Measurements from ENCODE around the gene NPC2.

Gene NPC2

GRCh38 chr14:74514471-74514941 is 21.4 kb upstream of the NPC2 start:
- in situ Hi-C loops (cut with HindIII; ENCODE audit: low sequenced_read_pairs): no loop called here
- H3K4me3 ChIP-seq (ENCODE audit: low read depth, low read length): no peak overlapping the region
- peak; percentile 97 for DNase-seq (ENCODE audit: low read depth, low spot score)
- TF ChIP-seq CTCF (IDR thresholded peaks at IDR 0.05; ENCODE audit: low read depth, low read length): no peak

- no peak for DNase-seq (ENCODE audit: low read depth, low spot score)
- no peak for TF ChIP-seq CTCF (IDR thresholded peaks at IDR 0.05; ENCODE audit: low read depth, low read length)
- no peak overlapping the region for H3K4me3 ChIP-seq (ENCODE audit: low read depth, low read length)
- in situ Hi-C loops (cut with HindIII; ENCODE audit: low sequenced_read_pairs): no loop called here
Observed at GRCh38 chr14:74511966-74512830, 19.1 kb upstream of the NPC2 start.

DNA sequence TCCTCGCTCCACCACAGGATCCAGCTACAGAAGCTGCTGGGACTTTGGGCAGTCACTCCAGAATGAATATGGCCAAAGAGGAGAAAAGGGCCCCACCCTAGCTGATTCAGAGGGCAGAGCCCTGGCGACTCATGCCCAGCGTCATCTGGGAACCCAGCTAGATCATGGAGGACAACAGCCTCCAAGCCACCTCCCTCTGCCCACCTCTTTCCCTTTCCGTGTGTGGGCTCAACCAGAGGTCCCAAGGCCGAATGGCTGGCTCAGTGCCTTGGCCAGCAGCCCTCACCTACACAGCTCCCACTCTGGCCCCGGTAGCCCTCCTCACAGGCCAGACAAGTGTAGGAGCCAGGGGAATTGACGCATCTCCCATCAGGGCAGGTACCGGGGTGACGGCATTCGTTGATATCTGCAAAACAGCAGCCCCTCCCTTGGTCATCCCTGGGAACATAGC is 17.9 kb upstream of the NPC2 start:
- in situ Hi-C loops (cut with HindIII; ENCODE audit: low sequenced_read_pairs): no loop called here
- DNase-seq (ENCODE audit: low read depth, low spot score): peak; percentile 64
- no peak overlapping the region for H3K4me3 ChIP-seq (ENCODE audit: low read depth, low read length)
- TF ChIP-seq CTCF (IDR thresholded peaks at IDR 0.05; ENCODE audit: low read depth, low read length): no peak

DNA sequence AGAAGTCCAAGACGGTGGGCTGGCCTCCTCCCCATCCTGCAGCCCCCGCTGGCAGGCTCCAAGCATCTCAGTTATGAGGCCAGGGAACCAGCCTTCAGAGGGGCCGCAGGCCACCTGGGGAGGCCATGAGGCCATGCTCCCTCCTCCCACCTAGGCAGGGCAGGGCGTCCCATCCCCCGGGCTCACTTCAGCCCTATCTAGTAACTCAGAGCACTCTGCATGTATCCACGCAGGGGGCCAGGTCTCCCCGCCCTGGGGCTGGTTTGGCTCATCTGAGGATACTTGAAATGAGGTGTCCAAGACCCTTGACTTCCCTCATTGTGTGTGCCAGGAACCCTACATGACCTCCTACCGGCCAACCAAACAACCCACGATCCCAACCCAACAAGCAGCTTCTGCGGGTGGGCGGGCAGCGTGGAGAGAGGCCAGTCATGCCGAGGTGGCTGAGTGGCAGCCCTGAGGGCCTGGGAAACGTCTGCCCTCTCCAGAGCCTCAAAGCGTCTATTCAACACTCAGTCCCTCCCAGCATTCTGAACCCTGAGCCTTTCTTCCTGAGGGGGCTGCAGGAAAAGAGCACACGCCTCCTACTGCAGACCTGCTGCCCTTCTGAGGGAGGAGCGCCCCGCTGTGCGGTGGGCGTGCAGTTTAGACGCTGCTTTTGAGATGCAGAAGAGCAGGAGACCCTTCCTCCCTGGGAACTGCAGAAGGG is 17.3 kb upstream of the NPC2 start:
- peak; percentile 56 for DNase-seq (ENCODE audit: low read depth, low spot score)
- in situ Hi-C loops (cut with HindIII; ENCODE audit: low sequenced_read_pairs): no loop called here
- no peak for TF ChIP-seq CTCF (IDR thresholded peaks at IDR 0.05; ENCODE audit: low read depth, low read length)
- H3K4me3 ChIP-seq (ENCODE audit: low read depth, low read length): no peak overlapping the region

- H3K4me3 ChIP-seq (ENCODE audit: low read depth, low read length): no peak overlapping the region
- in situ Hi-C loops (cut with HindIII; ENCODE audit: low sequenced_read_pairs): no loop called here
- no peak for TF ChIP-seq CTCF (IDR thresholded peaks at IDR 0.05; ENCODE audit: low read depth, low read length)
- no peak for DNase-seq (ENCODE audit: low read depth, low spot score)
Observed at GRCh38 chr14:74509587-74510222, 16.6 kb upstream of the NPC2 start.

DNA sequence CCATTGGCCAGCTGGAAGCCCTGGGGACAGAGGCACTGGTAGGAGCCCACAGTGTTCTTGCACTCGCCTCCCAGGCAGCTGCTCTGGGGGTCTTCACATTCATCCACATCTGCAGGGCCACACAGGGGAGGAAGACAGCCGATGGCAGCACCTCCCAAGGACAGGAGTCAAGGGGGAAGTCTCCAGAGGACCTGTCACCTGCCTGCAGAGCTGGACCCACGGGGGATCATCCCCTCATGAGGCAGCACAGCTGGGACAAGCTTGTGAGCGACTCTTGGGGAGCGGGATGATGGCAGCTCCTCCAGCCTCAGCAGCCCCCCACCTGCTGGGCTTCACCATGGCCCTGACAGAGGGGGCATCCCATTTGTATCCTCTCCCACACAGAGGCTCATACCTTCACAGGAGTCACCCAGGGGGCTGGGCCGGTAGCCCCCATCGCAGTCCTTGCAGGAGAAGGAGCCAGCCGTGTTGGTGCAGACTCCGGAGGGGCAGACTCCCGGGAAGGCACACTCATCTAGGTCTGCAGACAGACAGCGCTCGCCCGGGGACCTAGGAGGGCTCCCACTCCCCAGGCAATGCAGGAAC is 15.8 kb upstream of the NPC2 start:
- in situ Hi-C loops (cut with HindIII; ENCODE audit: low sequenced_read_pairs): no loop called here
- TF ChIP-seq CTCF (IDR thresholded peaks at IDR 0.05; ENCODE audit: low read depth, low read length): no peak
- no peak overlapping the region for H3K4me3 ChIP-seq (ENCODE audit: low read depth, low read length)
- no peak for DNase-seq (ENCODE audit: low read depth, low spot score)
